HepG2 (cell line): ENCODE results near the gene PTGDS. TPM values are rescaled to one million over a fixed set of nuclear protein-coding genes. Genes with fewer than 3 reads are reported as not detected.

Experiments used
- ARNTL ChIP-seq: sonication (generic); formaldehyde crosslinking; IDR thresholded peaks from 2 replicates; pipeline ENCODE4 v1.4.0; 2020; ENCODE audit warnings: mild to moderate bottlenecking, missing genetic modification reagents
- ATF6 ChIP-seq: sonication (generic); formaldehyde crosslinking; conservative IDR thresholded peaks from 2 replicates; pipeline ENCODE4 v1.4.0; 2020; ENCODE audit warnings: missing genetic modification reagents
- ATRX ChIP-seq: sonication (generic); formaldehyde crosslinking; IDR thresholded peaks from 2 replicates; pipeline ENCODE4 v1.4.0; 2020; ENCODE audit warnings: missing genetic modification reagents, borderline replicate concordance
- FOSL1 ChIP-seq: sonication (generic); formaldehyde crosslinking; IDR thresholded peaks from 2 replicates; pipeline ENCODE4 v1.9.0; 2021; ENCODE audit warnings: missing genetic modification reagents, borderline replicate concordance
- FOXA3 ChIP-seq: IDR thresholded peaks from 2 replicates; pipeline ENCODE4 v1.6.1; 2016; ENCODE audit warnings: missing genetic modification reagents, missing compliant biosample characterization
- HNF4G ChIP-seq, 2 experiments: sonication (generic) in 1 of 2; formaldehyde crosslinking in 1 of 2; IDR thresholded peaks; 2 replicates each; pipeline versions ENCODE4 v1.4.0 to v1.6.1; 2011 to 2020; ENCODE audit warnings: borderline replicate concordance in 2 of 2, low read depth in 2 of 2, mild to moderate bottlenecking in 2 of 2, low read length in 1 of 2, missing genetic modification reagents in 1 of 2, moderate library complexity in 1 of 2
- IRF1 ChIP-seq: sonication (generic); formaldehyde crosslinking; IDR thresholded peaks from 2 replicates; pipeline ENCODE4 v1.4.0; 2020; ENCODE audit warnings: low read depth, mild to moderate bottlenecking, missing genetic modification reagents
- ISL2 ChIP-seq: sonication (generic); formaldehyde crosslinking; IDR thresholded peaks from 2 replicates; pipeline ENCODE4 v1.5.0; 2020; ENCODE audit warnings: missing genetic modification reagents
- PHF8 ChIP-seq: sonication (generic); formaldehyde crosslinking; IDR thresholded peaks from 2 replicates; pipeline ENCODE4 v1.5.0; 2020; ENCODE audit warnings: missing genetic modification reagents
- PREB ChIP-seq: sonication (generic); formaldehyde crosslinking; IDR thresholded peaks from 2 replicates; pipeline ENCODE4 v1.4.0; 2020; ENCODE audit warnings: missing genetic modification reagents
- SKIL ChIP-seq: sonication (generic); formaldehyde crosslinking; IDR thresholded peaks from 2 replicates; pipeline ENCODE4 v1.8.0; 2022; ENCODE audit warnings: missing genetic modification reagents, mild to moderate bottlenecking, moderate library complexity, borderline replicate concordance
- ZNF234 ChIP-seq: sonication (generic); formaldehyde crosslinking; conservative IDR thresholded peaks from 2 replicates; pipeline ENCODE4 v1.5.1; 2020; ENCODE audit warnings: mild to moderate bottlenecking, missing genetic modification reagents
- ZNF292 ChIP-seq: sonication (generic); formaldehyde crosslinking; IDR thresholded peaks from 2 replicates; pipeline ENCODE4 v1.8.1; 2022; ENCODE audit warnings: mild to moderate bottlenecking, low read depth, missing genetic modification reagents, borderline replicate concordance
- ZNF513 ChIP-seq: sonication (generic); formaldehyde crosslinking; conservative IDR thresholded peaks from 2 replicates; pipeline ENCODE4 v1.5.0; 2020; ENCODE audit warnings: missing genetic modification reagents
- ZXDC ChIP-seq: sonication (generic); formaldehyde crosslinking; IDR thresholded peaks from 2 replicates; pipeline ENCODE4 v1.5.0; 2020; ENCODE audit warnings: mild to moderate bottlenecking, missing genetic modification reagents
- polyA plus RNA-seq, 8 experiments: library from polyadenylated mRNA; depleted of rRNA in 3 of 8; stranded (reverse) in 7 of 8; unstranded in 1 of 8; fragments of >200 nt; fragmentation: Illumina TruSeq in 4 of 8; extraction: Trizol in 4 of 8; gene quantifications; 2 replicates each; pipeline versions ENCODE4 v1.2.1 to v1.2.3, GENCODE V29; 2011 to 2016; ENCODE audit warnings: low read depth in 4 of 8, missing spikeins in 1 of 8, mixed read lengths in 1 of 8; ENCODE audit not compliant: insufficient read depth in 1 of 8
- total RNA-seq, 5 experiments: library from RNA; depleted of rRNA; stranded (reverse); fragments of >200 nt; fragmentation: Illumina TruSeq; extraction: Trizol; gene quantifications; 2 replicates each; pipeline ENCODE4 v1.2.3, GENCODE V29; 2016; ENCODE audit warnings: low read depth in 1 of 5

PTGDS gene
- total and polyA plus RNA-seq, 2 of the 13 experiments (the other 11 are each of a cell fraction or from before 2014, with no cell fraction given), result 0.33 to 0.50 TPM

GRCh38 chr9:136949817-136950655 lies 27.3 kb upstream of the PTGDS start (continued):
- TF ChIP-seq ZNF513 (CRISPR knock-in tag), result no peak
- TF ChIP-seq ZNF292 (CRISPR knock-in tag), result no peak
- TF ChIP-seq ATRX (CRISPR knock-in tag), result no peak
- TF ChIP-seq ARNTL (CRISPR knock-in tag), result peak; percentile 69
- no peak for TF ChIP-seq ISL2
- TF ChIP-seq PHF8, result peak; percentile 81
- no peak for TF ChIP-seq PREB (CRISPR knock-in tag)
- TF ChIP-seq IRF1 (CRISPR knock-in tag), result no peak
- TF ChIP-seq ZNF234 (CRISPR knock-in tag), result no peak
- no peak for TF ChIP-seq HNF4G (IDR thresholded peaks at IDR 0.05; ENCODE audit: borderline replicate concordance, low read depth, low read length)
- no peak; the same call in 1 of the 2 replicates for TF ChIP-seq HNF4G (CRISPR knock-in tag; IDR thresholded peaks at IDR 0.05; ENCODE audit: borderline replicate concordance, low read depth)
- no peak for TF ChIP-seq FOSL1 (CRISPR knock-in tag)
- no peak for TF ChIP-seq ZXDC
- peak; percentile 57; the same call in 1 of the 2 replicates for TF ChIP-seq FOXA3
- peak; percentile 57; the same call in 1 of the 2 replicates for TF ChIP-seq SKIL (CRISPR knock-in tag)
- TF ChIP-seq ATF6 (CRISPR knock-in tag), result no peak
